HL-60 (cell line): Measurements from ENCODE around the gene CRELD2.

Experiments
- DNase-seq, 2 experiments: peaks; one replicate each; pipeline ENCODE4 v3.0.0-alpha.2; 2010 to 2020; ENCODE audit warnings: low read depth in 1 of 2, low spot score in 1 of 2
- H3K27ac ChIP-seq: fragments of 250-450 bp; sonication (Bioruptor Pico); replicated peaks from 2 replicates; pipeline ENCODE4 v1.5.1; 2020; ENCODE audit warnings: mild to moderate bottlenecking, moderate library complexity
- H3K27me3 ChIP-seq: fragments of 250-450 bp; sonication (Bioruptor Pico); 2 replicates; pipeline ENCODE4 v1.5.1; 2021; ENCODE audit warnings: mild to moderate bottlenecking, moderate library complexity; ENCODE audit not compliant: insufficient read depth, poor library complexity, severe bottlenecking
- H3K4me3 ChIP-seq: replicated peaks from 2 replicates; pipeline ENCODE4 v1.5.1; 2011; ENCODE audit warnings: mild to moderate bottlenecking, control low read depth, low read length; ENCODE audit not compliant: insufficient read depth
- GABPA ChIP-seq: IDR thresholded peaks from 2 replicates; pipeline ENCODE4 v1.6.1; 2012; ENCODE audit warnings: low read depth
- POLR2AphosphoS5 ChIP-seq: IDR thresholded peaks from 2 replicates; pipeline ENCODE4 v1.6.1; 2012; ENCODE audit warnings: low read depth
- SPI1 ChIP-seq: IDR thresholded peaks from 2 replicates; pipeline ENCODE4 v1.6.1; 2012; ENCODE audit warnings: low read depth, mild to moderate bottlenecking, borderline replicate concordance
- TF ChIP-seq, protein P1 (sequence below): IDR thresholded peaks from 2 replicates; pipeline ENCODE4 v1.6.1; 2012; ENCODE audit warnings: low read depth; ENCODE audit not compliant: insufficient replicate concordance
- TF ChIP-seq, protein P2 (sequence below): IDR thresholded peaks from one replicate; pipeline ENCODE4 v1.5.1; 2011; ENCODE audit warnings: low read length, control low read depth, inconsistent platforms; ENCODE audit not compliant: insufficient read depth

The CRELD2 gene

DNA sequence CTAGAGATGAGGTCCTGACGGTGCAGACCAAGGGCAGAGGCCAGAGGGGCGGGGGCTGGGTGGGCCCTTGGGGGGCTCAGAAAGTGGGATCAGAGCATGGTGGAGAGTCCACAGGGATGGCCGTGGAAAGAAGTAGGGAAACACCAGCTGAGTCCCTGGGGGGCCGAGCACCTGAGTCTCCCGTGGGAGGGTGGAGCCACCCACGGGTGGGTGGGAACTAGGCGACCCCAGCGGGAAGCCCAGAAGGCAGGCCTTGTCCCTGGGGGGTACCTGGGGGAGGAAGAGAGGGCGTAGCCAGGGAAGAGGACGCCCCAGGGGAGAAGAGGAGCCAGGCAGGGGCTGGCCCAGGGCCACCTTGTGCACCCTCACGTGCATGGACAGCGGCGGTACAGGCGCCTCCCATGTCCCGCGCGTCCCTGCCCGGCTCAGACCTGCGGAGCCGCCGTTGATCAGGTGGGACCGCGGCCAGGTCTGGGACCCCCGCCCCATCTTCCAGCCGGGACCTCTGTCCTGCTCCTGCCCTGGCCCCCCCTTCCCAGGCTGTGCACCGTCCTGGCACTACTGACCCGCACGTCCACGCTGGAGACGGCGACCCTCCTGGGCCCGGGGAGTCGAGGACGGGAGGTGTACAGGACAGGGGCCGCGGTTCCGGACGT lies 10.2 kb downstream of the CRELD2 start:
- TF ChIP-seq, protein P1, sequence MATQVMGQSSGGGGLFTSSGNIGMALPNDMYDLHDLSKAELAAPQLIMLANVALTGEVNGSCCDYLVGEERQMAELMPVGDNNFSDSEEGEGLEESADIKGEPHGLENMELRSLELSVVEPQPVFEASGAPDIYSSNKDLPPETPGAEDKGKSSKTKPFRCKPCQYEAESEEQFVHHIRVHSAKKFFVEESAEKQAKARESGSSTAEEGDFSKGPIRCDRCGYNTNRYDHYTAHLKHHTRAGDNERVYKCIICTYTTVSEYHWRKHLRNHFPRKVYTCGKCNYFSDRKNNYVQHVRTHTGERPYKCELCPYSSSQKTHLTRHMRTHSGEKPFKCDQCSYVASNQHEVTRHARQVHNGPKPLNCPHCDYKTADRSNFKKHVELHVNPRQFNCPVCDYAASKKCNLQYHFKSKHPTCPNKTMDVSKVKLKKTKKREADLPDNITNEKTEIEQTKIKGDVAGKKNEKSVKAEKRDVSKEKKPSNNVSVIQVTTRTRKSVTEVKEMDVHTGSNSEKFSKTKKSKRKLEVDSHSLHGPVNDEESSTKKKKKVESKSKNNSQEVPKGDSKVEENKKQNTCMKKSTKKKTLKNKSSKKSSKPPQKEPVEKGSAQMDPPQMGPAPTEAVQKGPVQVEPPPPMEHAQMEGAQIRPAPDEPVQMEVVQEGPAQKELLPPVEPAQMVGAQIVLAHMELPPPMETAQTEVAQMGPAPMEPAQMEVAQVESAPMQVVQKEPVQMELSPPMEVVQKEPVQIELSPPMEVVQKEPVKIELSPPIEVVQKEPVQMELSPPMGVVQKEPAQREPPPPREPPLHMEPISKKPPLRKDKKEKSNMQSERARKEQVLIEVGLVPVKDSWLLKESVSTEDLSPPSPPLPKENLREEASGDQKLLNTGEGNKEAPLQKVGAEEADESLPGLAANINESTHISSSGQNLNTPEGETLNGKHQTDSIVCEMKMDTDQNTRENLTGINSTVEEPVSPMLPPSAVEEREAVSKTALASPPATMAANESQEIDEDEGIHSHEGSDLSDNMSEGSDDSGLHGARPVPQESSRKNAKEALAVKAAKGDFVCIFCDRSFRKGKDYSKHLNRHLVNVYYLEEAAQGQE: no peak
- TF ChIP-seq, protein P2, sequence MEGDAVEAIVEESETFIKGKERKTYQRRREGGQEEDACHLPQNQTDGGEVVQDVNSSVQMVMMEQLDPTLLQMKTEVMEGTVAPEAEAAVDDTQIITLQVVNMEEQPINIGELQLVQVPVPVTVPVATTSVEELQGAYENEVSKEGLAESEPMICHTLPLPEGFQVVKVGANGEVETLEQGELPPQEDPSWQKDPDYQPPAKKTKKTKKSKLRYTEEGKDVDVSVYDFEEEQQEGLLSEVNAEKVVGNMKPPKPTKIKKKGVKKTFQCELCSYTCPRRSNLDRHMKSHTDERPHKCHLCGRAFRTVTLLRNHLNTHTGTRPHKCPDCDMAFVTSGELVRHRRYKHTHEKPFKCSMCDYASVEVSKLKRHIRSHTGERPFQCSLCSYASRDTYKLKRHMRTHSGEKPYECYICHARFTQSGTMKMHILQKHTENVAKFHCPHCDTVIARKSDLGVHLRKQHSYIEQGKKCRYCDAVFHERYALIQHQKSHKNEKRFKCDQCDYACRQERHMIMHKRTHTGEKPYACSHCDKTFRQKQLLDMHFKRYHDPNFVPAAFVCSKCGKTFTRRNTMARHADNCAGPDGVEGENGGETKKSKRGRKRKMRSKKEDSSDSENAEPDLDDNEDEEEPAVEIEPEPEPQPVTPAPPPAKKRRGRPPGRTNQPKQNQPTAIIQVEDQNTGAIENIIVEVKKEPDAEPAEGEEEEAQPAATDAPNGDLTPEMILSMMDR: no peak
- TF ChIP-seq POLR2AphosphoS5: no peak
- TF ChIP-seq GABPA: no peak
- TF ChIP-seq SPI1: no peak
- DNase-seq: no peak
- H3K27ac ChIP-seq: no peak overlapping the region
- H3K4me3 ChIP-seq: no peak overlapping the region
- H3K27me3 ChIP-seq: no peaks in the 10 kb centered on the region

DNA sequence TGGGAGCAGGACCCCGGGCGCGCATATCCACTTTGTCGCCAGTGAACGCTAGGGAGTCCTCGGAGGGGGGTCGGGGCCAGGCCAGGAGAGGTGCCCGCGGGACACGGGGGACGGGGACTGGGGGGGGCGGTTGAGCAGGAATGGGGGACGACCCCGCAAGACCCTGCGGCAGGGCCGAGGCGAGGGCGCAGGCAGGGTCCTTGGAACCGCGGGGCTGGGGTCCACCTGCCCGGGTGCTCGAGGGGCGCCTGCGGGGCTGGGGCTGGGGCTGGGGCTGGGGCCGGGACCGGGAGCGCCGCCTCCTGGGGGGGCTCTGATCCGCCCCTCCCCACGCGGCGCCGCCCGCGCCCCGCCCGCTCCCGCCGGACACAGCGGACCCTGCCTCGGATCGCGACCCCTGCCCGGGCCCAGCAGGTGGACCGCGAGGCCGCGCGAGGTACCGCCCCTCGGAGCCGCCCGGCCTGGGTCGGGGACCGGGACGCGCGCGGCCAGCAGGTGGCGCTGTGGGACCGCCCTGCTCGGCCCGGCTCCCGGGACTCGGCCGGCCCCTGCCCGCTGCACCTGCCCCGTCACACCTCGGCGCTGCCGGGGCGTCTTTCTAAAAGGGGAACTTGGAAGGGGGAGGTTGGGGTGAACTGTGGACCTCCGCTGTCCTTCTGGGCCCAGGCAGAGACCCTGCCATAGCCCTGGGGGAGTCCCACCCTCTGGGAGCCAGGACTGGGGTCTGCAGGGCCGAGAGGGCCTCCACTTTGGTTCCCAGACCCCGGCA lies 11.0 kb downstream of the CRELD2 start:
- H3K27me3 ChIP-seq: no peaks in the 10 kb centered on the region
- no peak overlapping the region for H3K4me3 ChIP-seq
- no peak overlapping the region for H3K27ac ChIP-seq
- TF ChIP-seq, protein P2: peak; percentile 42
- no peak for TF ChIP-seq SPI1
- DNase-seq: peak in 1 of 2 experiments; percentile 48

DNA sequence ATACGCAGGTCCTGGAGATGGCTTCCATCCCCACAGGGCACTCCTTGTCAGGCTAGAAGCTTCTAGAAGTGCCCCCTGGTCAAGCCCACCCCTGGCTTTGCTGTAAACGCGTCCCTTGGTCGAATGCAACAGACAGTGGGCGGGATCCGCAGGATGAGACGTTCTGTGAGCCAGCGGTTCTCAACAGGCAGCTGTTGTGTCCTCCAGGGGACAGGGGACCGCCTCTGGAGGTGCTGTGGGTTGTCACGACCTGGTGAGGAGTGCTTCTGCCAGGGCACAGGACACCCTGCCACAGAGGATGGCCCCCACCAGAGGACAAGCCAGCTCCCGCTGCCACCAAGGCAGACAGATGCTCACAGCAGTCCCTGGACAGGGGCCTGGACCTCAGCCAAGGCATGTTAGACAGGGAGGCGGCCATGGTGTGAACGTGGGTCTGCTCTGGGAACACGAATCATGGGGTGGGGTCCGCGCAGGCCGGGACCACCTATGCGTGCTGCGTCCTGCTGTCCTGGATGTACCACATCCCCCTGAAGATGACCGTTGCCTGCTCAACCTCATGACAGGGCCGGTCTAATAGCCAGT lies 11.7 kb downstream of the CRELD2 start:
- no peak for DNase-seq
- H3K4me3 ChIP-seq: no peak overlapping the region
- TF ChIP-seq POLR2AphosphoS5: no peak
- TF ChIP-seq GABPA: no peak
- TF ChIP-seq, protein P1: no peak
- TF ChIP-seq SPI1: no peak
- TF ChIP-seq, protein P2: no peak
- no peaks in the 10 kb centered on the region for H3K27me3 ChIP-seq
- no peak overlapping the region for H3K27ac ChIP-seq
